Upper lobe of left lung (tissue), 4 donors: ENCODE data around the gene ASCL1.

ENCODE experiments used
- POLR2A ChIP-seq, 4 donors: fragments of 450-650 bp; IDR thresholded peaks; one replicate each; pipeline ENCODE4 v1.5.1; 2016 to 2017; ENCODE audit warnings: antibody characterized with exemption in 4 of 4, mild to moderate bottlenecking in 2 of 4
- TF ChIP-seq, protein P1 (sequence below), 6 experiments: fragments of 450-650 bp in 4 of 6; fragments of 200-600 bp in 2 of 6; sonication (generic) in 2 of 6; IDR thresholded peaks; one replicate each; pipeline ENCODE4 v1.5.1; 2016 to 2019; ENCODE audit warnings: antibody characterized with exemption in 6 of 6

DNA sequence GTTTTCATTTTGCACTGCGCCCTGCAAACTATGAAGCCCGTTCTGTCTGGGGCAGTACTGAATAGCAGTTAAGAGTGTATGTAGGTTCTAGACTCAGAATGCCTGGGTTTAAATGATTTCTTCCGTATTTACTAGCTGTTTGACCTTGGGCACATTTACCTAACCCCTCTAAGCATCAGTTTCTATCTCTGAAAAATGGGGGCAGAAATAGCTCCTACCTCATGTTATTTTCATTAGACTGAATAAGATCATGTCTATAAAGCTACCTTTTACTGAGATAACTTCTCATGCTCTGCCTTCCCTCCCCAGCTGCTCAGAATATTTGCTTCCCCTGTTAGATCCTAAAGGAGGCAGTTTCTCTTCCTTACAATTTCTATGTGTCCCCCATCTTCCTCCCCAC lies 46.2 kb upstream of the ASCL1 start:
- no peak for TF ChIP-seq POLR2A (IDR thresholded peaks at IDR 0.05)
- TF ChIP-seq, protein P1, sequence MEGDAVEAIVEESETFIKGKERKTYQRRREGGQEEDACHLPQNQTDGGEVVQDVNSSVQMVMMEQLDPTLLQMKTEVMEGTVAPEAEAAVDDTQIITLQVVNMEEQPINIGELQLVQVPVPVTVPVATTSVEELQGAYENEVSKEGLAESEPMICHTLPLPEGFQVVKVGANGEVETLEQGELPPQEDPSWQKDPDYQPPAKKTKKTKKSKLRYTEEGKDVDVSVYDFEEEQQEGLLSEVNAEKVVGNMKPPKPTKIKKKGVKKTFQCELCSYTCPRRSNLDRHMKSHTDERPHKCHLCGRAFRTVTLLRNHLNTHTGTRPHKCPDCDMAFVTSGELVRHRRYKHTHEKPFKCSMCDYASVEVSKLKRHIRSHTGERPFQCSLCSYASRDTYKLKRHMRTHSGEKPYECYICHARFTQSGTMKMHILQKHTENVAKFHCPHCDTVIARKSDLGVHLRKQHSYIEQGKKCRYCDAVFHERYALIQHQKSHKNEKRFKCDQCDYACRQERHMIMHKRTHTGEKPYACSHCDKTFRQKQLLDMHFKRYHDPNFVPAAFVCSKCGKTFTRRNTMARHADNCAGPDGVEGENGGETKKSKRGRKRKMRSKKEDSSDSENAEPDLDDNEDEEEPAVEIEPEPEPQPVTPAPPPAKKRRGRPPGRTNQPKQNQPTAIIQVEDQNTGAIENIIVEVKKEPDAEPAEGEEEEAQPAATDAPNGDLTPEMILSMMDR (IDR thresholded peaks at IDR 0.05), result no peak
